Sigmoid colon (tissue), 4 donors: ENCODE data around the gene SDK2.

Experiments used
- EP300 ChIP-seq, 4 donors: sonication (generic); formaldehyde crosslinking; IDR thresholded peaks; one replicate each; pipeline ENCODE4 v1.6.1; 2017; ENCODE audit warnings: antibody characterized with exemption in 4 of 4
- POLR2A ChIP-seq, 2 donors: fragments of 450-650 bp; IDR thresholded peaks; one replicate each; pipeline ENCODE4 v1.6.1; 2016; ENCODE audit warnings: antibody characterized with exemption in 2 of 2, mild to moderate bottlenecking in 2 of 2, moderate library complexity in 2 of 2
- POLR2AphosphoS5 ChIP-seq, 4 donors: sonication (generic); formaldehyde crosslinking; IDR thresholded peaks; one replicate each; pipeline ENCODE4 v1.6.1; 2017; ENCODE audit warnings: antibody characterized with exemption in 4 of 4
- TF ChIP-seq, protein P1 (sequence below), 4 experiments: fragments of 450-650 bp in 3 of 4; fragments of 200-600 bp in 1 of 4; IDR thresholded peaks; one replicate each; pipeline ENCODE4 v1.5.1; 2016 to 2019; ENCODE audit warnings: antibody characterized with exemption in 4 of 4, mild to moderate bottlenecking in 3 of 4, moderate library complexity in 2 of 4

DNA sequence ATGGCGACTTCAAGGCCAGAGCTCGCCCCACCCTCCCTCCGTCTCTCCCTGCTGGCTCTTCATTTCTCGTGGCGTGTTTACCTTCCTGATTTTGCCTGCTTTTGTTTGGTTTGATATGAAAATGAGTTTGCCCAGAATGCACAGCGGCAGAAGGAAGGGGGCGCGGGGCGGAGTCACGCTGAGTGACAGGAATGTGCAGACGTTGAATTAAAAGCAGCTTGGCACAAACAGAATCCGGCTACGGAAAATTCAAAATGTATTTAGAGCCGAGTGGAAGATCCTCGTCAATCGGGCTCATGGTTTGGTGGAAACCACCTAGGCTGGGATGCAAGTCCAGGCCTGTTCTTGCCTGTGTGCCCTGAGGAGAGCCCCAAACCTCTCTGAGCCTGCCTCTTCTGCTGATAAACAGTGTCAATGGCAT lies 102.7 kb downstream of the SDK2 start:
- no peak for TF ChIP-seq EP300 (IDR thresholded peaks at IDR 0.05)
- TF ChIP-seq, protein P1, sequence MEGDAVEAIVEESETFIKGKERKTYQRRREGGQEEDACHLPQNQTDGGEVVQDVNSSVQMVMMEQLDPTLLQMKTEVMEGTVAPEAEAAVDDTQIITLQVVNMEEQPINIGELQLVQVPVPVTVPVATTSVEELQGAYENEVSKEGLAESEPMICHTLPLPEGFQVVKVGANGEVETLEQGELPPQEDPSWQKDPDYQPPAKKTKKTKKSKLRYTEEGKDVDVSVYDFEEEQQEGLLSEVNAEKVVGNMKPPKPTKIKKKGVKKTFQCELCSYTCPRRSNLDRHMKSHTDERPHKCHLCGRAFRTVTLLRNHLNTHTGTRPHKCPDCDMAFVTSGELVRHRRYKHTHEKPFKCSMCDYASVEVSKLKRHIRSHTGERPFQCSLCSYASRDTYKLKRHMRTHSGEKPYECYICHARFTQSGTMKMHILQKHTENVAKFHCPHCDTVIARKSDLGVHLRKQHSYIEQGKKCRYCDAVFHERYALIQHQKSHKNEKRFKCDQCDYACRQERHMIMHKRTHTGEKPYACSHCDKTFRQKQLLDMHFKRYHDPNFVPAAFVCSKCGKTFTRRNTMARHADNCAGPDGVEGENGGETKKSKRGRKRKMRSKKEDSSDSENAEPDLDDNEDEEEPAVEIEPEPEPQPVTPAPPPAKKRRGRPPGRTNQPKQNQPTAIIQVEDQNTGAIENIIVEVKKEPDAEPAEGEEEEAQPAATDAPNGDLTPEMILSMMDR (IDR thresholded peaks at IDR 0.05): no peak
- no peak for TF ChIP-seq POLR2AphosphoS5 (IDR thresholded peaks at IDR 0.05)
- TF ChIP-seq POLR2A (IDR thresholded peaks at IDR 0.05): no peak
